HCT116 (cell line): ENCODE data around the gene ZFP36.

ENCODE experiments used
- CBX3 ChIP-seq: IDR thresholded peaks from 2 replicates; pipeline ENCODE4 v1.6.1; 2012; ENCODE audit warnings: low read depth
- CEBPB ChIP-seq: IDR thresholded peaks from 2 replicates; pipeline ENCODE4 v1.6.1; 2012; ENCODE audit warnings: low read depth
- EGR1 ChIP-seq: IDR thresholded peaks from 2 replicates; pipeline ENCODE4 v1.6.1; 2012; ENCODE audit warnings: low read depth
- ELF1 ChIP-seq: IDR thresholded peaks from 2 replicates; pipeline ENCODE4 v1.6.1; 2012; ENCODE audit warnings: low read depth, borderline replicate concordance
- EZH2 ChIP-seq: fragments of 200-600 bp; sonication (generic); IDR thresholded peaks from 2 replicates; pipeline ENCODE4 v1.6.1; 2017; ENCODE audit warnings: antibody characterized with exemption, mixed run types
- POLR2A ChIP-seq: IDR thresholded peaks from 2 replicates; pipeline ENCODE4 v1.7.0; 2011; ENCODE audit warnings: borderline replicate concordance; ENCODE audit not compliant: insufficient read depth, insufficient read length; ENCODE audit errors: extremely low read depth
- RAD21 ChIP-seq: IDR thresholded peaks from 2 replicates; pipeline ENCODE4 v1.6.1; 2012; ENCODE audit warnings: low read depth, mild to moderate bottlenecking
- SIN3A ChIP-seq: IDR thresholded peaks from 2 replicates; pipeline ENCODE4 v1.6.1; 2012; ENCODE audit warnings: low read depth
- SP1 ChIP-seq: IDR thresholded peaks from 2 replicates; pipeline ENCODE4 v1.6.1; 2012; ENCODE audit warnings: low read depth
- YY1 ChIP-seq: IDR thresholded peaks from 2 replicates; pipeline ENCODE4 v1.6.1; 2011; ENCODE audit warnings: low read length, low read depth, moderate library complexity, mild to moderate bottlenecking; ENCODE audit not compliant: insufficient replicate concordance; ENCODE audit errors: extremely low read depth
- TF ChIP-seq, protein P1 (sequence below), 3 experiments: fragments of 200-600 bp in 1 of 3; sonication (generic) in 1 of 3; IDR thresholded peaks in 2 of 3; conservative IDR thresholded peaks in 1 of 3; 2 replicates each; pipeline ENCODE4 v1.5.1; 2012 to 2017; ENCODE audit warnings: low read depth in 2 of 3, low read length in 2 of 3, antibody characterized with exemption in 1 of 3, borderline replicate concordance in 1 of 3, control low read depth in 1 of 3, mild to moderate bottlenecking in 1 of 3, mixed read lengths in 1 of 3, mixed run types in 1 of 3, moderate library complexity in 1 of 3; ENCODE audit not compliant: insufficient read depth in 1 of 3
- TF ChIP-seq, protein P2 (sequence below): IDR thresholded peaks from 2 replicates; pipeline ENCODE4 v1.6.1; 2012
- TF ChIP-seq, protein P3 (sequence below): IDR thresholded peaks from 2 replicates; pipeline ENCODE4 v1.6.1; 2012; ENCODE audit warnings: low read depth

DNA sequence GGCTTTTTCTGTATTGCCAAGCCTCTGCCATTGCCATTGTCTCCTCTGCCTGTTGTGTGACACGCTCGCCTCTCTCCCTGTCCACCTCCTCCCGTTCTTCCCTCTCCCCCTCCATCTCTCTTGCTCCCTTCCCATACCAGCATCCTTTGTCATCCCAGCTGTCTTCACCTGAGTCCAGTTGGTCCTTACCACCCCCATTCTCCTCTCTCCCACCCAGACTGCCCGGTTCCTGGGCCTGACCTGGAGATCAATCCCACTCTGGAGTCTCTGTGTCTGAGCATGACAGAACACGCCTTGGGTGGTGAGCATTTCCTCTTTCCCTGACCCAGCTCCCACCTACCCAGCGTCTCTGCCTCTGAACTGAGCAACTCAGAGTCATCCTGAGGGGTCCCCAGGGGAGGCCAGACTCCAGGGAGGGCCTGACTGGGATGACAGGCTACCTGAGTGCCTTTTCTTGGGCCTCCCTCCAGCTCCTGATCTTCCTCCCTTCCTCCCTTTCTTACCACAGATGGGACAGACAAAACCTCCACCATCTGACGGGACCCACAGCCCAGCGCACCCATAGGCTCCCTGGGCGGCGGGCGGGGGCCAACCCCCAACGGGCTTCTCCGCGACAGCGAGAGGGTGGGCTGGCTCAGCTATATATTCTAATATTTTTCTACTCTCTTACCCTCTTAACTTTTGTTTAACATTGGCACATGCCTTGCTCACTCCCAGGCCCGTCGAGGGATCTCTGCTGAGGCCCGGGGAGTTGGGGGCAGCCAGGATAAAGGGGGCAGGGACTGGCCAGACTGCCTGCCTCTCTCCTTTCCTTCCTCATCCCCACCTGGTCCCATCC is 23.4 kb upstream of the ZFP36 start:
- TF ChIP-seq EGR1: no peak
- no peak for TF ChIP-seq ELF1
- TF ChIP-seq, protein P1, sequence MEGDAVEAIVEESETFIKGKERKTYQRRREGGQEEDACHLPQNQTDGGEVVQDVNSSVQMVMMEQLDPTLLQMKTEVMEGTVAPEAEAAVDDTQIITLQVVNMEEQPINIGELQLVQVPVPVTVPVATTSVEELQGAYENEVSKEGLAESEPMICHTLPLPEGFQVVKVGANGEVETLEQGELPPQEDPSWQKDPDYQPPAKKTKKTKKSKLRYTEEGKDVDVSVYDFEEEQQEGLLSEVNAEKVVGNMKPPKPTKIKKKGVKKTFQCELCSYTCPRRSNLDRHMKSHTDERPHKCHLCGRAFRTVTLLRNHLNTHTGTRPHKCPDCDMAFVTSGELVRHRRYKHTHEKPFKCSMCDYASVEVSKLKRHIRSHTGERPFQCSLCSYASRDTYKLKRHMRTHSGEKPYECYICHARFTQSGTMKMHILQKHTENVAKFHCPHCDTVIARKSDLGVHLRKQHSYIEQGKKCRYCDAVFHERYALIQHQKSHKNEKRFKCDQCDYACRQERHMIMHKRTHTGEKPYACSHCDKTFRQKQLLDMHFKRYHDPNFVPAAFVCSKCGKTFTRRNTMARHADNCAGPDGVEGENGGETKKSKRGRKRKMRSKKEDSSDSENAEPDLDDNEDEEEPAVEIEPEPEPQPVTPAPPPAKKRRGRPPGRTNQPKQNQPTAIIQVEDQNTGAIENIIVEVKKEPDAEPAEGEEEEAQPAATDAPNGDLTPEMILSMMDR (IDR thresholded peaks at IDR 0.05 in 2 of 3, conservative IDR thresholded peaks at IDR 0.05 in 1 of 3; ENCODE audit: borderline replicate concordance in 1 of 3, insufficient read depth in 1 of 3, low read depth in 2 of 3, low read length in 2 of 3): no peak
- TF ChIP-seq EZH2: no peak
- no peak for TF ChIP-seq SP1
- TF ChIP-seq, protein P2, sequence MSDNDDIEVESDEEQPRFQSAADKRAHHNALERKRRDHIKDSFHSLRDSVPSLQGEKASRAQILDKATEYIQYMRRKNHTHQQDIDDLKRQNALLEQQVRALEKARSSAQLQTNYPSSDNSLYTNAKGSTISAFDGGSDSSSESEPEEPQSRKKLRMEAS: no peak
- TF ChIP-seq SIN3A: no peak
- no peak for TF ChIP-seq RAD21
- TF ChIP-seq CEBPB: no peak
- no peak for TF ChIP-seq YY1
- no peak for TF ChIP-seq POLR2A
- TF ChIP-seq, protein P3, sequence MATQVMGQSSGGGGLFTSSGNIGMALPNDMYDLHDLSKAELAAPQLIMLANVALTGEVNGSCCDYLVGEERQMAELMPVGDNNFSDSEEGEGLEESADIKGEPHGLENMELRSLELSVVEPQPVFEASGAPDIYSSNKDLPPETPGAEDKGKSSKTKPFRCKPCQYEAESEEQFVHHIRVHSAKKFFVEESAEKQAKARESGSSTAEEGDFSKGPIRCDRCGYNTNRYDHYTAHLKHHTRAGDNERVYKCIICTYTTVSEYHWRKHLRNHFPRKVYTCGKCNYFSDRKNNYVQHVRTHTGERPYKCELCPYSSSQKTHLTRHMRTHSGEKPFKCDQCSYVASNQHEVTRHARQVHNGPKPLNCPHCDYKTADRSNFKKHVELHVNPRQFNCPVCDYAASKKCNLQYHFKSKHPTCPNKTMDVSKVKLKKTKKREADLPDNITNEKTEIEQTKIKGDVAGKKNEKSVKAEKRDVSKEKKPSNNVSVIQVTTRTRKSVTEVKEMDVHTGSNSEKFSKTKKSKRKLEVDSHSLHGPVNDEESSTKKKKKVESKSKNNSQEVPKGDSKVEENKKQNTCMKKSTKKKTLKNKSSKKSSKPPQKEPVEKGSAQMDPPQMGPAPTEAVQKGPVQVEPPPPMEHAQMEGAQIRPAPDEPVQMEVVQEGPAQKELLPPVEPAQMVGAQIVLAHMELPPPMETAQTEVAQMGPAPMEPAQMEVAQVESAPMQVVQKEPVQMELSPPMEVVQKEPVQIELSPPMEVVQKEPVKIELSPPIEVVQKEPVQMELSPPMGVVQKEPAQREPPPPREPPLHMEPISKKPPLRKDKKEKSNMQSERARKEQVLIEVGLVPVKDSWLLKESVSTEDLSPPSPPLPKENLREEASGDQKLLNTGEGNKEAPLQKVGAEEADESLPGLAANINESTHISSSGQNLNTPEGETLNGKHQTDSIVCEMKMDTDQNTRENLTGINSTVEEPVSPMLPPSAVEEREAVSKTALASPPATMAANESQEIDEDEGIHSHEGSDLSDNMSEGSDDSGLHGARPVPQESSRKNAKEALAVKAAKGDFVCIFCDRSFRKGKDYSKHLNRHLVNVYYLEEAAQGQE: no peak
- TF ChIP-seq CBX3: no peak
